ENCODE results near the gene LRRC8E.

LRRC8E gene

DNA sequence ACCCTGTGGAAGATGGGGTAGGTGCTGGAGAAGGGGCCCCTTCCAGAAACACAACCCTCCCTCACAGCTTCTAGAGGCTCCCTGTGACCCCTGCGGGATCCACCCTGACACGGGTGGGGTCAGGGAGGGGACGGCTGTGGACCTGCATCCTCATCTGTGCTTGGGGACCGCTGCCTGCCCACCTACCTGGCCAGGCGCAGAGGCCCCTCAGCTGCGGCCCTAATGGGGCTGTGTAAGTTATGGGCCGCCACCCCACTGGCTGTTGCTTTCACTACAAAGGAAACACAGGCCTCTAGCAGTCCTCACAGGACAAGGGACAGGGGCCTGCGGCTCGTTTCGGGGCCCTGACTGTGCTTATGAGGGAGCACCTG lies 44.6 kb downstream of the LRRC8E start:
- Histone ChIP-seq H2BK12ac (ENCODE audit: low read length) (no peak overlapping the region), H3K27me3 (ENCODE audit: insufficient read depth, low read length) (no peaks in the 10 kb centered on the region), H2BK5ac (ENCODE audit: low read depth, low read length, poor library complexity) (no peak overlapping the region), H3K14ac (ENCODE audit: low read length) (no peak overlapping the region), H3K23ac (ENCODE audit: low read length) (no peak overlapping the region), H4K8ac (ENCODE audit: low read depth, low read length) (no peak overlapping the region), H3K4ac (ENCODE audit: low read depth, low read length) (no peak overlapping the region), H3K79me2 (ENCODE audit: control insufficient read depth, insufficient read depth, low read length, poor library complexity) (no peaks in the 10 kb centered on the region), H2AFZ (ENCODE audit: insufficient read depth, low read length, poor library complexity) (no peak overlapping the region), H3K18ac (ENCODE audit: low read length) (no peak overlapping the region), H3K4me2 (ENCODE audit: low read length) (no peak overlapping the region), H3K9me3 (ENCODE audit: insufficient read depth, low read depth, low read length) (no peaks in the 10 kb centered on the region), H4K91ac (ENCODE audit: low read depth, low read length) (no peak overlapping the region), H2BK120ac (ENCODE audit: insufficient read depth, low read length, poor library complexity) (no peak overlapping the region), H3K4me1 (ENCODE audit: control insufficient read depth in 1 of 2, insufficient read depth in 2 of 2, low read length in 2 of 2) (peaks cover 5 to 7% of the 10 kb centered on the region in 2 experiments), H3K36me3 (ENCODE audit: control insufficient read depth in 1 of 2, insufficient read depth in 2 of 2, low read length in 2 of 2) (peaks cover 68 to 74% of the 10 kb centered on the region in 2 experiments), H3K27ac (ENCODE audit: low read depth, low read length) (no peak overlapping the region), H4K12ac (ENCODE audit: low read depth, low read length) (no peak overlapping the region), H2AK5ac (ENCODE audit: low read length) (no peak overlapping the region), H3K4me3 (ENCODE audit: low read depth, low read length) (no peak overlapping the region), H3K9ac (ENCODE audit: low read length) (no peak overlapping the region), H3K79me1 (ENCODE audit: low read length) (no peaks in the 10 kb centered on the region)
- WGBS (ENCODE audit: extremely low coverage, insufficient coverage, insufficient read length) = no CpG with 5 or more reads among the region's 10 CpGs
- no peak for DNase-seq

DNA sequence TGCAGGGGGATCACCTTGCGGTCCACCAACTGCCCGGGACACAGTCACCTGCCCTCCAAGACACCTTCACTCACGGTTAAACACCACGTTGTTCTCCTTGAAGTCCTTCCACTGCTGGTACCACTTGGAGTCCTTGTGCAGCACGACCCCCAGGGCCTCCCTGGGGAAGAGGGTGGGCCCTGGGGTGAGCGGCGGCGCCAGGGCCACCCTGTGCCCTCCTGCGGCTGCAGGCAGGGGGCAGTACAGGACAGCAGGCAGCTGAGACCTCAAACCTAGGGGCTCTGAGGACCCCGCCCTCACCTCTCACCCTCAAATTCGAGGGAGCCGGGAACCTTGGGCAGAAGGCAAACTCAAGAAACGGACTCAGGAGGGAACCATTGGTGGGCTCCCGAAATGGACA lies 45.1 kb downstream of the LRRC8E start:
- Histone ChIP-seq H3K4me3 (ENCODE audit: low read depth, low read length) (no peak overlapping the region), H2AFZ (ENCODE audit: insufficient read depth, low read length, poor library complexity) (no peak overlapping the region), H3K14ac (ENCODE audit: low read length) (no peak overlapping the region), H3K9ac (ENCODE audit: low read length) (no peak overlapping the region), H4K12ac (ENCODE audit: low read depth, low read length) (no peak overlapping the region), H3K23ac (ENCODE audit: low read length) (no peak overlapping the region), H3K36me3 (ENCODE audit: control insufficient read depth in 1 of 2, insufficient read depth in 2 of 2, low read length in 2 of 2) (peaks cover 68 to 75% of the 10 kb centered on the region in 2 experiments), H3K4ac (ENCODE audit: low read depth, low read length) (no peak overlapping the region), H2BK120ac (ENCODE audit: insufficient read depth, low read length, poor library complexity) (no peak overlapping the region), H2AK5ac (ENCODE audit: low read length) (no peak overlapping the region), H4K8ac (ENCODE audit: low read depth, low read length) (no peak overlapping the region), H4K91ac (ENCODE audit: low read depth, low read length) (no peak overlapping the region), H3K18ac (ENCODE audit: low read length) (no peak overlapping the region), H3K27me3 (ENCODE audit: insufficient read depth, low read length) (no peaks in the 10 kb centered on the region), H2BK5ac (ENCODE audit: low read depth, low read length, poor library complexity) (no peak overlapping the region), H2BK12ac (ENCODE audit: low read length) (no peak overlapping the region), H3K79me2 (ENCODE audit: control insufficient read depth, insufficient read depth, low read length, poor library complexity) (no peaks in the 10 kb centered on the region), H3K27ac (ENCODE audit: low read depth, low read length) (no peak overlapping the region), H3K9me3 (ENCODE audit: insufficient read depth, low read depth, low read length) (no peaks in the 10 kb centered on the region), H3K4me2 (ENCODE audit: low read length) (no peak overlapping the region), H3K79me1 (ENCODE audit: low read length) (no peaks in the 10 kb centered on the region), H3K4me1 (ENCODE audit: control insufficient read depth in 1 of 2, insufficient read depth in 2 of 2, low read length in 2 of 2) (peaks cover 5 to 7% of the 10 kb centered on the region in 2 experiments)
- DNase-seq = no peak
- no CpG with 5 or more reads among the region's 14 CpGs for WGBS (ENCODE audit: extremely low coverage, insufficient coverage, insufficient read length)

DNA sequence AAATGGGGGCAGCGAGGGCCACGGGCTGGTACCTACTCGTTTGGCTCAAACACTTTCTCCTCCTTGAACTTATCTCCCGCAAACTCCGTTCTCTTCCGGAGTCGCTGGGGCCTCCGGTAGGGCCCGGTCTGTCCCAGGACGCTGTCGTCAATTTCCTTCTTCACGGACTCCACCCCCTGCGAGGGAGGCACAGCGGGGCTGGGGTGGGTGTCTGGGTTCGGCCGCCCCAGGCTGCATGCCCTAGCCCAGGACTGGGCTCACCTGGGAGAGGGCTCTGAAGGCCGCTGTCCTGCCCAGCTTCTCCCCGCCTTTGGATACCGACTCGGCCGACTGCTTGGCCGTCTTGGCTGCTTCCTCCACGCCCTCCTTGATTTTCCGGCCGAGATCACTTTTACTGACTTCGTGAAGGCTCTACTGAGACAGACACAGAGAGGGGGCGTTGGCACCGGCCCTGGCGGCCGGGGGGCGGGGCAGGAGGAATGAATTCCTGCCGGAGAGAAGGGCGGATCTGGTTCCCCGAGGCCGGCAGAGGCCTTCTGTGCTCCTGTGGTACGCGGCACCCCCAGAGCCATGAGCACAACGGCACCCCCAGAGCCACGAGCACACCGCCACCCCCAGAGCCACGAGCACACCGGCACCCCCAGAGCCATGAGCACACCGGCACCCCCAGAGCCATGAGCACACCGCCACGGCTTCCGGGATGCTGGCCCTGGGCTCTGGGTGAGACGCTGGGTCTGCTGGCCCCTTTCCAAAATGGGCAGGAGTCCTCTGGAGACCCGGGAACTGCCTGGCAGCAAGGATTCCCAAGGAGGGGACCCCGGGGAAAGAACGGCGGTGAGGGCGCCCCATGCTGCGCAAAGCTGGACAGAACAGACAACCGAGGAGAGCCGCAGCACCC lies 45.8 kb downstream of the LRRC8E start:
- WGBS (ENCODE audit: extremely low coverage, insufficient coverage, insufficient read length) = no CpG with 5 or more reads among the region's 55 CpGs
- Histone ChIP-seq H3K9me3 (ENCODE audit: insufficient read depth, low read depth, low read length) (no peaks in the 10 kb centered on the region), H3K4me3 (ENCODE audit: low read depth, low read length) (no peak overlapping the region), H4K91ac (ENCODE audit: low read depth, low read length) (no peak overlapping the region), H2BK5ac (ENCODE audit: low read depth, low read length, poor library complexity) (no peak overlapping the region), H4K12ac (ENCODE audit: low read depth, low read length) (no peak overlapping the region), H2BK12ac (ENCODE audit: low read length) (no peak overlapping the region), H3K4me2 (ENCODE audit: low read length) (no peak overlapping the region), H3K23ac (ENCODE audit: low read length) (no peak overlapping the region), H3K9ac (ENCODE audit: low read length) (no peak overlapping the region), H3K14ac (ENCODE audit: low read length) (no peak overlapping the region), H3K36me3 (ENCODE audit: control insufficient read depth in 1 of 2, insufficient read depth in 2 of 2, low read length in 2 of 2) (peaks cover 71 to 77% of the 10 kb centered on the region in 2 experiments), H3K27ac (ENCODE audit: low read depth, low read length) (no peak overlapping the region), H2BK120ac (ENCODE audit: insufficient read depth, low read length, poor library complexity) (no peak overlapping the region), H2AFZ (ENCODE audit: insufficient read depth, low read length, poor library complexity) (no peak overlapping the region), H3K27me3 (ENCODE audit: insufficient read depth, low read length) (no peaks in the 10 kb centered on the region), H2AK5ac (ENCODE audit: low read length) (no peak overlapping the region), H4K8ac (ENCODE audit: low read depth, low read length) (no peak overlapping the region), H3K18ac (ENCODE audit: low read length) (no peak overlapping the region), H3K4me1 (ENCODE audit: control insufficient read depth in 1 of 2, insufficient read depth in 2 of 2, low read length in 2 of 2) (peaks cover 3 to 4% of the 10 kb centered on the region in 2 experiments), H3K79me1 (ENCODE audit: low read length) (no peaks in the 10 kb centered on the region), H3K4ac (ENCODE audit: low read depth, low read length) (no peak overlapping the region), H3K79me2 (ENCODE audit: control insufficient read depth, insufficient read depth, low read length, poor library complexity) (no peaks in the 10 kb centered on the region)
- no peak for DNase-seq

DNA sequence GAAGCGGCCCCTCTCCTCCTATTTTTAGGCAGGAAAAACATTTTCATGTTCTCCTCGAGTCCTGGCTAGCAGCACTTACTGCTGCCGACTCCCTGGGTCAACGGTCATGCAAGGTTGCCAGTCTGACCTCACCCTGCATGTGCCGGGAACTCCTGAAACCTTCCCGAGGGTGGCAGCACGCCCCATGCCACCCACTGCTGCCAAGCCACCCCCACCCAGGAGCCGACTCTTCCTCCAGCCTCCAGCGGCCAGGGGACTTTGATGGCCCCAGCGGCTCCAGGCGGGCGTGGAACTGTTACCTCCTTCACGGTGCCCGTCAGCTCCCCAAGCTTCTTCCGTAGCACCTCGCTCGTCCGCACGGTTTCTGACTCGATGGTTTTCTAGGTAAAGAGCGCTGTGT lies 46.5 kb downstream of the LRRC8E start:
- WGBS (ENCODE audit: extremely low coverage, insufficient coverage, insufficient read length) = no CpG with 5 or more reads among the region's 21 CpGs
- Histone ChIP-seq H3K27ac (ENCODE audit: low read depth, low read length) (no peak overlapping the region), H2AK5ac (ENCODE audit: low read length) (no peak overlapping the region), H3K14ac (ENCODE audit: low read length) (no peak overlapping the region), H3K18ac (ENCODE audit: low read length) (no peak overlapping the region), H3K4me2 (ENCODE audit: low read length) (no peak overlapping the region), H2BK5ac (ENCODE audit: low read depth, low read length, poor library complexity) (no peak overlapping the region), H4K91ac (ENCODE audit: low read depth, low read length) (no peak overlapping the region), H4K12ac (ENCODE audit: low read depth, low read length) (no peak overlapping the region), H3K4me1 (ENCODE audit: control insufficient read depth in 1 of 2, insufficient read depth in 2 of 2, low read length in 2 of 2) (no peaks in the 10 kb centered on the region), H3K9me3 (ENCODE audit: insufficient read depth, low read depth, low read length) (no peaks in the 10 kb centered on the region), H3K27me3 (ENCODE audit: insufficient read depth, low read length) (no peaks in the 10 kb centered on the region), H3K4ac (ENCODE audit: low read depth, low read length) (no peak overlapping the region), H2BK12ac (ENCODE audit: low read length) (no peak overlapping the region), H3K9ac (ENCODE audit: low read length) (no peak overlapping the region), H3K23ac (ENCODE audit: low read length) (no peak overlapping the region), H2AFZ (ENCODE audit: insufficient read depth, low read length, poor library complexity) (no peak overlapping the region), H2BK120ac (ENCODE audit: insufficient read depth, low read length, poor library complexity) (no peak overlapping the region), H4K8ac (ENCODE audit: low read depth, low read length) (no peak overlapping the region), H3K79me1 (ENCODE audit: low read length) (no peaks in the 10 kb centered on the region), H3K36me3 (ENCODE audit: control insufficient read depth in 1 of 2, insufficient read depth in 2 of 2, low read length in 2 of 2) (peaks cover 73 to 80% of the 10 kb centered on the region in 2 experiments), H3K79me2 (ENCODE audit: control insufficient read depth, insufficient read depth, low read length, poor library complexity) (no peaks in the 10 kb centered on the region), H3K4me3 (ENCODE audit: low read depth, low read length) (no peak overlapping the region)
- no peak for DNase-seq

Measured in trophoblast cell (in vitro differentiated cells and primary cell).